Measurements from ENCODE around the gene MAVS.
A peak's percentile ranks its signal among the peaks of the same experiment; 100 is the strongest.

MAVS gene

DNA sequence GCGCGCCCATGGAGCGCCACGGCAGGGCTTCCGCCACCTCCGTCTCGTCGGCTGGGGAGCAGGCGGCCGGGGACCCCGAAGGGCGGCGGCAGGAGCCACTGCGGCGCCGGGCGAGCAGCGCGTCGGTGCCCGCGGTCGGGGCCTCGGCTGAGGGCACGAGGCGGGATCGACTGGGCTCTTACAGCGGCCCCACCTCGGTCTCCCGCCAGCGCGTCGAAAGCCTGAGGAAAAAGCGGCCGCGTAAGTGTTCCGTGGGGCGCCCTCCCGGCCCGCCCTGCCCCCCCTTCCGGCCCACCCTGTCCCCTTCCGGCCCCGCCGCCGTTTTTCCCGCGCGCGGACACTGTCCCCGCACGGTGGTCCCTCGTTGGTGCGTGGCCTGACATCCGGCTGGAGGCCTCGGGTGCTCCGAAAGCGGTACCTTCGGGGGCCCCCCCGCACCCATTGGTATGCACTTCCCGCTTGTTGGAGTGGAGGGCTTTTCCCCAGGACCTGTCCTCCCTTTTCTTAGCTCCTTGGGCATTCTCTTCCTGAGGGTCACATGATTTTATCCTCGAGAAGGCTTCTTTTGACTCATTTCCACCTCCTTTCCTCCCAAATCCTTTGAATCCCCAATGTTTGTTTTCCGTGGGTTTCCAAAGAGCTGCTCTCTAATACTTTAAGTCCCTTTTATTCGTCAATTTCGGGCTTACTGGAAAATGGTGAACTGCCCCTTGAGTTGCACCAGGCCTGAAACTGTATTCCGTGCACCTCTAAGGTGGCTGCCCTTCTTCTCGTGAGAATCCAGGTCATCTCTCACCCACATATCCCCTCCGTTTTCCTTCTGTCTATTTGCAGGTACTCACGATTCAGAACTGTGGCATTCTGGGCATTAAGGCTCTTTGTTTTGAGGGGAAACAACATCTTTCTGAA lies 43.1 kb downstream of the MAVS start:
- peak; percentile 64 for DNase-seq (ENCODE audit: low spot score)
- in situ Hi-C loops (cut with MboI; ENCODE audit: low pct_unique_long_range_greater_than_20kb, low sequenced_read_pairs, unreplicated experiment) = no loop called here
- TF ChIP-seq, protein P1, sequence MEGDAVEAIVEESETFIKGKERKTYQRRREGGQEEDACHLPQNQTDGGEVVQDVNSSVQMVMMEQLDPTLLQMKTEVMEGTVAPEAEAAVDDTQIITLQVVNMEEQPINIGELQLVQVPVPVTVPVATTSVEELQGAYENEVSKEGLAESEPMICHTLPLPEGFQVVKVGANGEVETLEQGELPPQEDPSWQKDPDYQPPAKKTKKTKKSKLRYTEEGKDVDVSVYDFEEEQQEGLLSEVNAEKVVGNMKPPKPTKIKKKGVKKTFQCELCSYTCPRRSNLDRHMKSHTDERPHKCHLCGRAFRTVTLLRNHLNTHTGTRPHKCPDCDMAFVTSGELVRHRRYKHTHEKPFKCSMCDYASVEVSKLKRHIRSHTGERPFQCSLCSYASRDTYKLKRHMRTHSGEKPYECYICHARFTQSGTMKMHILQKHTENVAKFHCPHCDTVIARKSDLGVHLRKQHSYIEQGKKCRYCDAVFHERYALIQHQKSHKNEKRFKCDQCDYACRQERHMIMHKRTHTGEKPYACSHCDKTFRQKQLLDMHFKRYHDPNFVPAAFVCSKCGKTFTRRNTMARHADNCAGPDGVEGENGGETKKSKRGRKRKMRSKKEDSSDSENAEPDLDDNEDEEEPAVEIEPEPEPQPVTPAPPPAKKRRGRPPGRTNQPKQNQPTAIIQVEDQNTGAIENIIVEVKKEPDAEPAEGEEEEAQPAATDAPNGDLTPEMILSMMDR (IDR thresholded peaks at IDR 0.05; ENCODE audit: extremely low read depth, insufficient read depth, missing control alignments) = no peak

DNA sequence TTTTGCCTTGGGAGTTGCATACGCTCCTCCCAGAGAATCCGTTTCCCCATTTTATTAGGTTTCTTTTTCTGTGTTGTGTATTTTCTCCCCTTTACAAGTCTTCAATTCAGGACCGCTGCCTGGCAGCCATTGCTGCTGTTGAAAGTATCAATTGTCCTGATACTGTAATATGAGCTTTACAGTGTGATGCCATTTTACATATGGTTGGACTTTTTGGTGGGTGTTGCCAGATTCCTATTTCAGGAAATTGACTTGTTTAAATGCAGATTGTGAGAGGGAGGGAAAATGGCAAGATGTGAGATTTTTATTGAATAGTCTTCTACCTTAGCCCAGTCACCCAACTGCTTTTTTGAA lies 43.7 kb downstream of the MAVS start:
- TF ChIP-seq, protein P1 (IDR thresholded peaks at IDR 0.05; ENCODE audit: extremely low read depth, insufficient read depth, missing control alignments) = no peak
- in situ Hi-C loops (cut with MboI; ENCODE audit: low pct_unique_long_range_greater_than_20kb, low sequenced_read_pairs, unreplicated experiment) = no loop called here
- no peak for DNase-seq (ENCODE audit: low spot score)

DNA sequence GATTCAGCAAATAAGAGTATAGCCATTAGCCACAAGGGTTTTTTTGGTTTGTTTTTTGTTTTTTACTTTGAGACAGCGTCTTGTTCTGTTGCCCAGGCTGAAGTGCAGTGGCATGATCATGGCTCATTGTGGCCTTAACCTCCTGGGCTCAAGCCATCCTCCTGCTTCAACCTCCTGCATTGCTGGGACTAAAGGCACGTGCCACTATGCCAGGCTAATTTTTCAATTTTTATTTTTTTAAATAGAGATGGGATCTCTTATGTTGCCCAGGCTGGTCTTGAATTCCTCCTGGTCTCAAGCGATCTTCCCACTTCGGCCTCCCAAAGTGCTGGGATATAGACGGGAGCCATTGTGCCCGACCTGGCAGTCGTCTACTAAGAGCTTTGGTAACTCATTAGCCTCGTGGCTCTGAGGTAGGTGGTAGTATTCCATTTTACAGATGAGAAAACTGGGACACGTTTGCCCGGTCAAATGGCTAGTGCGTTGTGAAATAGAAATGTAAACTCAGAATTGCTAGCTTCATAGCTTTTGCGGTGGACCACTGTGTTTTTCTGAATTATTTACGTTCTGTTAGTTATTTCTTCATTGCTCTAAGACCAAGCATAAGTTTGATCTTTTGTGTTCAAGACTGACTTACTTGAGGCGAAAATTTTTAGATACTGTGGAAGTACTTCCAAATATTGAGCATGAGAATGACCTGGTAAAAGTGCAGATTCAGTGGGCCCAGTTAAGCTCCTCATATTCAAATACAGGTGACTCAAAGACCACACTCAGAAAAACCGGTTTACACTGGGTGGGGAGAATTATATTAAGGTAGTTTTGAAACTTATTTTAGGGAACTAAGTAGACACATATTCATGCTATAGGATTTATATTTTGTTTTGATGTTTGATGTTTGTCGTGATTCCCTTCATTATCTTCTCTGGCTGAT lies 44.6 kb downstream of the MAVS start:
- in situ Hi-C loops (cut with MboI; ENCODE audit: low pct_unique_long_range_greater_than_20kb, low sequenced_read_pairs, unreplicated experiment) = no loop called here
- DNase-seq (ENCODE audit: low spot score) = peak; percentile 28
- TF ChIP-seq, protein P1 (IDR thresholded peaks at IDR 0.05; ENCODE audit: extremely low read depth, insufficient read depth, missing control alignments) = no peak

DNA sequence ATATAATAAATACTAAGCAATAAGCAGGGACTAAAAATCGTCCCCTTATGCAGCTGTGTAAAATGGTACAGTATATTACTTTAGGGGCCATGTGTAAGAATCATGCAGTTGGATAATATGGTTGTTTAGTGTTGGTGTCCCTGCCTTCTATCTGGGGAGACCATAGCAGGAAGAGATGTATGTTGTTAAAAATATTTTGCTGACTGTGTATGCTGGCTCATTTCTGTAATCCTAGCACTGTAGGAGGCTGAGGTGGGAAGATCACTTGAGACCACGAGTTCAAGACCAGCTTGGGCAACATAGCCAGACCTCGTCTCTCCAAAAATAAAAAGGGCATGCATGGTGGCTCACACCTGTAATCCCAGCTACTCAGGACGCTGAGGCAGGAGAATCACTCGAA lies 48.2 kb downstream of the MAVS start:
- in situ Hi-C loops (cut with MboI; ENCODE audit: low pct_unique_long_range_greater_than_20kb, low sequenced_read_pairs, unreplicated experiment) = no loop called here

DNA sequence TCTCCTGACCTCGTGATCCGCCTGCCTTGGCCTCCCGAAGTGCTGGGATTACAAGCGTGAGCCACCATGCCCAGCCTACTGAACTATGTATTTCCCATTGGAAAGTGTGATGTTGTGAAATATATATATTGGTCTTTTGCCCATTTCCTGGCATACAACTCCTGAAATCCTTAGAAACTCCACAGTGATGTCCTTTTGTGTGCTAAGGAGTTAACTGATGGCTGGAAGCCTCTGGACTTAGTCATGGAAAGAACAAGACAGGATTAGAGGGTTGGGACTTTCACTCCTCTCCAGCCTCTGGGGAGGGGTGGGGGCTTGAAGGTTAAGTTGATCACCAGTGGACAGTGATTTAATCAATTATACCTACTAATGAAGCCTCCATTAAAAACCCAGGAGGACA lies 49.7 kb downstream of the MAVS start:
- in situ Hi-C loops (cut with MboI; ENCODE audit: low pct_unique_long_range_greater_than_20kb, low sequenced_read_pairs, unreplicated experiment) = no loop called here

More for the DNA sequence above, 48.2 kb downstream of the MAVS start:
- no peak for DNase-seq (ENCODE audit: low spot score)
- TF ChIP-seq, protein P1 (IDR thresholded peaks at IDR 0.05; ENCODE audit: extremely low read depth, insufficient read depth, missing control alignments) = no peak

More for the DNA sequence above, 49.7 kb downstream of the MAVS start:
- TF ChIP-seq, protein P1 (IDR thresholded peaks at IDR 0.05; ENCODE audit: extremely low read depth, insufficient read depth, missing control alignments) = no peak
- no peak for DNase-seq (ENCODE audit: low spot score)

Measured in GM13977 (cell line).